Body of pancreas (tissue), 4 donors: ENCODE results near the gene TAGLN2. TPM values are rescaled to one million over a fixed set of nuclear protein-coding genes. Genes with fewer than 3 reads are reported as not detected.

Source experiments
- ATAC-seq: fragments of 150-250 bp; one replicate; pipeline ENCODE4 v1.9.1; 2016
- DNase-seq, 4 donors: peaks; one replicate each; pipeline ENCODE4 v3.0.0-alpha.2; 2019
- H3K27ac ChIP-seq, 4 donors: fragments of 200-600 bp; sonication (generic); 1 replicate in 3 of 4; 2 replicates in 1 of 4; pipeline versions ENCODE4 v1.5.1 to v1.6.1; 2016 to 2019; ENCODE audit warnings: mild to moderate bottlenecking in 1 of 4, mixed read lengths in 1 of 4, moderate library complexity in 1 of 4
- H3K27me3 ChIP-seq, 2 donors: fragments of 200-600 bp; sonication (generic); one replicate each; pipeline ENCODE4 v1.6.0; 2016; ENCODE audit warnings: mild to moderate bottlenecking in 1 of 2
- H3K36me3 ChIP-seq, 2 donors: fragments of 200-600 bp; sonication (generic); replicated peaks in 1 of 2; 2 replicates each; pipeline ENCODE4 v1.5.1; 2016; ENCODE audit warnings: low read depth in 2 of 2; ENCODE audit not compliant: insufficient read depth in 1 of 2
- H3K4me1 ChIP-seq: fragments of 200-600 bp; sonication (generic); one replicate; pipeline ENCODE4 v1.6.0; 2016
- H3K4me3 ChIP-seq, 2 donors: fragments of 200-600 bp; sonication (generic); 1 replicate in 1 of 2; 2 replicates in 1 of 2; pipeline ENCODE4 v1.5.1; 2016 to 2019
- H3K9me3 ChIP-seq, 3 donors: fragments of 200-600 bp; sonication (generic); 1 replicate in 2 of 3; 2 replicates in 1 of 3; pipeline ENCODE4 v1.5.1; 2016
- POLR2A ChIP-seq, 3 donors: fragments of 450-650 bp; IDR thresholded peaks; one replicate each; pipeline ENCODE4 v1.6.1; 2016; ENCODE audit warnings: antibody characterized with exemption in 3 of 3, mild to moderate bottlenecking in 2 of 3
- WGBS, 2 donors: methylation state at CpG; one replicate each; pipeline ENCODE4 v1.1.5; 2017; 5-methylcytosine and 5-hydroxymethylcytosine counted together
- intact Hi-C: fragments of 100-400 bp; cut with DNase I; formaldehyde crosslinking; loops from one replicate; pipeline ENCODE4 v1.15.1; 2023
- total RNA-seq, 2 donors: library from RNA; depleted of rRNA; stranded (reverse); fragments of >200 nt; gene quantifications; one replicate each; pipeline ENCODE4 v1.1.0, GENCODE V29; 2016
- TF ChIP-seq, protein P1 (sequence below), 7 experiments: fragments of 450-650 bp in 4 of 7; fragments of 200-600 bp in 3 of 7; sonication (generic) in 3 of 7; IDR thresholded peaks; one replicate each; pipeline ENCODE4 v1.5.1; 2016 to 2019; ENCODE audit warnings: antibody characterized with exemption in 7 of 7

The TAGLN2 gene
- total RNA-seq, 2 donors from 2014 or later: 63.0 to 118 TPM

DNA sequence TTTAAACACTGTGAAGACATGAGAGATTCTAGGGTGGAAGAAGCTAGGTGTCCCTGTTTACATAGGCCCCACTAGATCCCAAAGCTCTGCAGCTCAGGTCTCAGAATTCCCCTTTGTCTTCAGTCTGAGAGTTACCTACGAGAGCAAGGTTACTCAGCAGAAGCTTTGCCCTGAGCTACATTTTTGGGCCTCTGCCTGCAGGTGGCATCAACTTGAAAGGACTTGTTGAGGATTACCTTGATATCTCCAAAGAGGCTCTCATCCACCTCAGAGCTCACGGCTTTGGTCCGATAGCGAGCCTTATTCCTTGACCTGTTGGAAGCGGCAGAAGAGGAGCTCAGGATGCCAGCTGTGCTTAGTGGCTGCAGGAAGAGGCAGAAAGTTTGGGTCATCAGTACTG, 32.4 kb downstream of the TAGLN2 start:
- intact Hi-C loops: loop anchor here (5.0 kb wide), 1 partner anchor 91 kb away; the partner anchor contains the start of gene FCRL6

DNA sequence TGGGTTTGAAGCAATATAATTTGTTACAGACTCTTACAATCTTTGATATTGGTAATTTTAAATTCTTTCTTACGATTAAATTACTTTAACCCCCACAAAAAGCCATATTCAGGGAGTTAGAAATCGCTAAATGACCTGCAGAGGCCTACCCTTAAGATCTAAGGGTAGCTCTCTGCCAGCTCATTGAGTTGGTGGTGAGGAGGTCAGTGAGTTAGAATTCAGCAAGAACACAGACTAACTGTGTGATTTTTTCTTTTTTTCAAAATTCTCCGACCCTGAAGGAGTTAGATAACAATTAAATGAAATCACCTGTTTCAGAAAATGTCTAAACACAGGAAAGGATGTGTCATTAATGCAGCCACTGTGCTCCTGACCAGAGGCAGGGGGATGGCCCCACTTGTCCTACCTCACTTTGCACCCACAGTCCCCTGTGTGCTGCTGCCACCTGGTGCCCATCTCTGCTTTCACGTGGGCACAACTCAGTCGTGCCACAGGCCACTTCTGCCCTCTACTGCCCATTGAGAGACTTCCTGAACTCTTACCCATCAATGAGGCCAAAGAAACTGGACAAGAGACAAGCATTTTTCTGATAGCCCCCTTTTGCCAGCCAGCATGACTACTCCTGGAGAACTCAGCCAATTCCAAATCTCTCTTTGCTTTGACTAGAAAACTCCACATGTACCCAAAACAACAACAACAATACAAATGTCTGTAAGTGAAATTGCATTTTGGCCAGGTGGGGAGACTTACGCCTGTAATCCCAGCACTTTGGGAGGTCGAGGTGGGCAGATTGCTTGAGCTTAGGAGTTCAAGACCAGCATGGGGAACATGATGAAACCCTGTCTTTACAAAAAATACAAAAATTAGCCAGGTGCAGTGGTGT, 33.8 kb downstream of the TAGLN2 start:
- H3K4me1 ChIP-seq: no peaks in the 10 kb centered on the region
- no peak overlapping the region for H3K4me3 ChIP-seq
- H3K9me3 ChIP-seq: no peaks in the 10 kb centered on the region
- H3K36me3 ChIP-seq: no peaks in the 10 kb centered on the region
- H3K27me3 ChIP-seq: no peaks in the 10 kb centered on the region
- TF ChIP-seq, protein P1, sequence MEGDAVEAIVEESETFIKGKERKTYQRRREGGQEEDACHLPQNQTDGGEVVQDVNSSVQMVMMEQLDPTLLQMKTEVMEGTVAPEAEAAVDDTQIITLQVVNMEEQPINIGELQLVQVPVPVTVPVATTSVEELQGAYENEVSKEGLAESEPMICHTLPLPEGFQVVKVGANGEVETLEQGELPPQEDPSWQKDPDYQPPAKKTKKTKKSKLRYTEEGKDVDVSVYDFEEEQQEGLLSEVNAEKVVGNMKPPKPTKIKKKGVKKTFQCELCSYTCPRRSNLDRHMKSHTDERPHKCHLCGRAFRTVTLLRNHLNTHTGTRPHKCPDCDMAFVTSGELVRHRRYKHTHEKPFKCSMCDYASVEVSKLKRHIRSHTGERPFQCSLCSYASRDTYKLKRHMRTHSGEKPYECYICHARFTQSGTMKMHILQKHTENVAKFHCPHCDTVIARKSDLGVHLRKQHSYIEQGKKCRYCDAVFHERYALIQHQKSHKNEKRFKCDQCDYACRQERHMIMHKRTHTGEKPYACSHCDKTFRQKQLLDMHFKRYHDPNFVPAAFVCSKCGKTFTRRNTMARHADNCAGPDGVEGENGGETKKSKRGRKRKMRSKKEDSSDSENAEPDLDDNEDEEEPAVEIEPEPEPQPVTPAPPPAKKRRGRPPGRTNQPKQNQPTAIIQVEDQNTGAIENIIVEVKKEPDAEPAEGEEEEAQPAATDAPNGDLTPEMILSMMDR (IDR thresholded peaks at IDR 0.05): peak; percentile 95 to 100 (median 99)
- no peak for TF ChIP-seq POLR2A (IDR thresholded peaks at IDR 0.05)
- ATAC-seq (peak; percentile 100), DNase-seq (peak; percentile 87 to 89 (median 89))
- intact Hi-C loops: loop anchor here (5.0 kb wide), 1 partner anchor 89 kb away; the partner anchor contains the start of gene FCRL6
- WGBS, 2 donors: 33 to 36% methylated on average over 7 of the region's 7 CpGs
- no peak overlapping the region for H3K27ac ChIP-seq

More for the DNA sequence above, 32.4 kb downstream of the TAGLN2 start:
- no peaks in the 10 kb centered on the region for H3K4me1 ChIP-seq
- H3K36me3 ChIP-seq: no peaks in the 10 kb centered on the region
- DNase-seq (no peak), ATAC-seq (no peak)
- H3K27ac ChIP-seq: no peak overlapping the region
- no peaks in the 10 kb centered on the region for H3K9me3 ChIP-seq
- TF ChIP-seq, protein P1 (IDR thresholded peaks at IDR 0.05): no peak
- no peak for TF ChIP-seq POLR2A (IDR thresholded peaks at IDR 0.05)
- no peak overlapping the region for H3K4me3 ChIP-seq
- WGBS, 2 donors: 72 to 79% methylated on average over 2 to 5 of the region's 5 CpGs
- no peaks in the 10 kb centered on the region for H3K27me3 ChIP-seq

DNA sequence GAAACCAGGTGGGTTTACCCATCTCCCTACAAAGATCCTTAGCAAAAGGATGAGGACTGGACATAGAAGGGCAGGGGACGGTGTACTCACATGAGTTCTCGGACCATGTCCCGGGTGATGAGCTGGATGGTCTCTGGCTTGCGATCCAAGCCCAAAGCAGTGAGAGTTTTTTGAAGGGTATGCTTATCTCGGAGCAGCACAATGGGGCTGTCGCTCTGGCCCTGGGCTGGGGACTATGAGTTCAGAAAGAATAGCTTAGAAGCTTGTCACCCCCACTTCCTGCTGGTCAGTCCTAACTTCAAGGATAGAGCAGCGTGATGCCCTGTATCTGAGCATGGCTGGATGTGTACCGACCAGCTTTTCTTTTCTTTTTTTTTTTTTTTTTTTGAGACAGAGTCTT, 34.9 kb downstream of the TAGLN2 start:
- 62 to 71% methylated on average over 8 of the region's 8 CpGs for WGBS, 2 donors
- ATAC-seq (no peak), DNase-seq (no peak)
- intact Hi-C loops: loop anchor here (5.0 kb wide), 1 partner anchor 88 kb away; the partner anchor contains the start of gene FCRL6
- TF ChIP-seq, protein P1 (IDR thresholded peaks at IDR 0.05): no peak
- no peak for TF ChIP-seq POLR2A (IDR thresholded peaks at IDR 0.05)
- no peaks in the 10 kb centered on the region for H3K4me1 ChIP-seq
- no peaks in the 10 kb centered on the region for H3K27me3 ChIP-seq
- H3K27ac ChIP-seq: peak overlapping the region in 1 of 4 donors; percentile 34
- H3K36me3 ChIP-seq: no peaks in the 10 kb centered on the region
- H3K4me3 ChIP-seq: no peak overlapping the region
- no peaks in the 10 kb centered on the region for H3K9me3 ChIP-seq

DNA sequence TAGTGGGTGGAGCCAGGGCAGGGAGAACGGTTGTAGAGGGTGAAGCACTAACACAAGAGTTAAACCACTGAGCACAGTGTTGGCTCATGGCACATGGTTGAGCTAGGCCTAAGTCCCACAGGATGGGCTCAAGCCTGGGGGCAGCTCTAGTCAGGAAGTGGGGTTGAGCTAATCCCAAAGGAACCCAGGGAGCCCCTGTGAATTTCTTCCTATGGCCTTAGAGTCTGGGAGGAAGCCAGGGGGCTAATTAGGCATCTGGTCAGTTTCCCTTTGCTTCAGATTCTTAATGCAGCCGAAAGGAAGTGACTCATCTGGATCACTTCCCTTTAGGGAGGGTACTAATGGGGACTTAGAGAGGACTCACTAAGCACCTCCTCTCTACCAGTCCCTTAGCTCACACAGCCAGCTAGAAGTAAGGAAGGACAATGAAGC, 35.5 kb downstream of the TAGLN2 start:
- DNase-seq: peak in 2 of 4 donors; percentile 29 to 51
- Histone ChIP-seq H3K36me3 (no peaks in the 10 kb centered on the region), H3K9me3 (no peaks in the 10 kb centered on the region), H3K4me1 (no peaks in the 10 kb centered on the region), H3K27me3 (no peaks in the 10 kb centered on the region), H3K4me3 (no peak overlapping the region), H3K27ac (peak overlapping the region in 2 of 4 donors; percentile 24 to 34)
- WGBS, 2 donors: 49 to 50% methylated on average over 2 of the region's 2 CpGs
- TF ChIP-seq, protein P1 (IDR thresholded peaks at IDR 0.05): no peak
- no peak for TF ChIP-seq POLR2A (IDR thresholded peaks at IDR 0.05)
- intact Hi-C loops: loop anchor here (5.0 kb wide), 1 partner anchor 88 kb away; the partner anchor contains the start of gene FCRL6
- peak; percentile 49 for ATAC-seq
